DMS53 treated with DMSO at 0.1 percent for 48 hours (cell line): ENCODE data around the gene ZNF735.
"Not testable (repeated sequence)": the region's sequence is repeated elsewhere in the genome, so short reads cannot be mapped to it uniquely, and the experiment has no call there.

ENCODE experiments used
- DNase-seq: peaks from one replicate; lab custom pipeline; 2025; ENCODE audit not compliant: unreplicated experiment; lab: John Stamatoyannopoulos, UW

The ZNF735 gene

DNA sequence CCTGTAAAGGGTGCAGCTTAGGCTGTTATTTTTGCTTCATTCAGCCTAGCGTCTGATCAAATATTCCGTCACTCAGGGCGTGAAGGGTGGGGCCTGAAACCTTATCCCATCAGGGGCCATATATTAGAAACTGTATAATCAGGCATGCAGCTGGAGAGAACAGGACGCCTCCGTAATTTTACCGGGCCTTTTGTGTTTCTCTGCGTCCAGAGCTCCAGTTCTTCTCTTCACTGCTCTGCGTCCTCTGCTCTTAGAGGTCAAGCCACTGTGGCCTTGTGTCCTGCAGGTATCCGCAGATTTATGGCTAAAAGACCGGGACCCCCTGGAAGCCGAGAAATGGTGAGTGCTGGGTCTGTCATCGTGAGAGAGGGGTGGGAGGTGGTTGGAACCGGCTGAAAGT is at the start of gene ZNF735:
TSS of gene ZNF735 (plus strand) at position 301 of the 400 bp plus-strand sequence. CDS start at position 301, 0 bp downstream.
- DNase-seq = no peak

DNA sequence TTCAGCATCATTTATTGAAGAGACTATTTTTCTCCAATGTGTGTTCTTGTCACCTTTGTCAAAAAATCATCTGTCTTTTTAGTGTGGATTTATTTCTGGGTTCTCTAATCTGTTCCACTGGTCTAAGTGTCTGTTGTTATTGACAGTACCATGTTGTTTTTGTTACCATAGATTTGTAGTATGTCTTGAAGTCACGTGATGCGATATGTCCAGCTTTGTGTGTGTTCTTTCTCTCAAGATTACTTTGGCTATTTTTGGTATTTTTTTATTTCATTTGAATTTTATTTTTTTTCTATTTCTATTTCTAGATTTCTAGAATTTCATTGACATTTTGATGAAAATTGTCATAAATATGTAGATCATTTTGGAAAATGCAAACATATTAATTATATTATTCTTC is 36.0 kb upstream of the ZNF735 start:
- DNase-seq = not testable (repeated sequence)

DNA sequence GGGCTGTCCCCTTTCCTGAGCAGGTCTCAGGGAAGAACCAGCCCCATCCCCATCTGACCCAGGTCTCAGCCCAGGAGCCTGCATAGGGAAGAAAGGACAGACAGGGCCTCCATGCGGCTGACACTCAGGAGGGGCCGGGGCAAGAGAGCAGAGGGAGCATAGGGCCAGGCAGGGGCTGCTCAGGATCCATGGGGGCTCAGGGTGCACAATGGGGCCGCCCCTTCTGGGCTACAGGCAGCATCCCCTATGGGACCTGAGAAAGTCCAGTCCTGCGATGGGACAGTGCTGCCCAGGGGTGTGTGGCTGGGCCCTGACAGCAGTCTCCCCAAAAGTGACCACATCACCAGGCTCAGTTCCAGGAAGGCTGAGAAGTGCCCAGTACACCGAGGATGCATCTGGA is 32.7 kb upstream of the ZNF735 start:
- no peak for DNase-seq

DNA sequence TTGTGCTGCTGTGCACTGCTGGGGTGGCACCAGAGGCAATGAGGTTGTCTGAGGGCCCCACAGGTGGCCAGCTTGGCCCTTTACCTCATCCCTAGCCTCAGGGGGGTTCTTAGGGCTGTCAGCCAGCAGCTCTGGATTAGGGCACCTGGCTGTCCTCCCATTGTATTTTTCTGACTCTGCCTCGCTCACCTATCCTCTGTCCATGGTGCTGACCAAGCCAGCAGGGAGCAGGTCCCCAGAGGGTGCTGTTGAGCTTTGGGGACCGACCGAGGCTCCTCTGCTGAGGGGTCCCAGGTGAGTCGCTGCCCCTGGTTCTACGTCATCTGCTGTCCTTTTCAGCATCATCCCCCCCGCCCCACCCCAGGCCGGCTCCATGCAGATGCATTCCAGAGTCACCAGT is 32.1 kb upstream of the ZNF735 start:
- DNase-seq = no peak

DNA sequence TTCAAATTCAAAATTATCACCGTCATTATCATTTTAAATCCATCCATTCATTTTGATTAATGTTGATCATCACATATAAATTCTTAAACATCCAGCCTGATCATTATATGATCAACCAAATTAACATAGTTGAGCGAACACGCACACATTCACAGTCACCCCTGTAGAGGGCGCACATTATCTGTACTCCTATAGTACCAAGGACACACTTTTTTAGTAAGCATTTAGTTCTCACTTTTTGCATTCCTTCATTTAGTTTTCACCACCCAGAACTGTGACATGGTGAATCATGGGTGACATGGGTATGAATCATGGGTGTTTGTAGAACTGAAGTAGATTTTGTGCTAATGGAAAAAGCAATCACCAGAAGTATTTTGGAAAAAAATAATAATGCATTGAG is 26.0 kb upstream of the ZNF735 start:
- DNase-seq = no peak

DNA sequence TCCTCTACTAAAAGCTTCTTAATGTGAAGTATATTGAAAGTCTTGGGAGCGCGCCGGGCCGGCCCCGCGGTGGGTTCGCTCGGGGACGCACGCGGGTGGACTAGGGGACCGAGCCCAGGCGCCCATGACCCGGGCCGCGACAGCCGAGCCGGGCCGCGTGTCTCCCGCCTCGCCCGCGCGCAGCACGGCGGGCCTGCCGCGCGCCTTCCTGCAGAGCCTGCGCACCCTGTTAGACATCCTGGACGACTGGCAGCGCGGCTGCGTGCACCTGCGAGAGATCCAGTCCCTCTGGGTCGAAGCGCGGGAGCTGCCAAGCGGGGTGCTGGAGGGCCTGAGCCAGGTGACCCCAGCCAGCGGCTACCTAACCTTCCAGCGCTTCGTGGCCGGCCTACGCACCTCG is 25.4 kb upstream of the ZNF735 start:
- DNase-seq = no peak

DNA sequence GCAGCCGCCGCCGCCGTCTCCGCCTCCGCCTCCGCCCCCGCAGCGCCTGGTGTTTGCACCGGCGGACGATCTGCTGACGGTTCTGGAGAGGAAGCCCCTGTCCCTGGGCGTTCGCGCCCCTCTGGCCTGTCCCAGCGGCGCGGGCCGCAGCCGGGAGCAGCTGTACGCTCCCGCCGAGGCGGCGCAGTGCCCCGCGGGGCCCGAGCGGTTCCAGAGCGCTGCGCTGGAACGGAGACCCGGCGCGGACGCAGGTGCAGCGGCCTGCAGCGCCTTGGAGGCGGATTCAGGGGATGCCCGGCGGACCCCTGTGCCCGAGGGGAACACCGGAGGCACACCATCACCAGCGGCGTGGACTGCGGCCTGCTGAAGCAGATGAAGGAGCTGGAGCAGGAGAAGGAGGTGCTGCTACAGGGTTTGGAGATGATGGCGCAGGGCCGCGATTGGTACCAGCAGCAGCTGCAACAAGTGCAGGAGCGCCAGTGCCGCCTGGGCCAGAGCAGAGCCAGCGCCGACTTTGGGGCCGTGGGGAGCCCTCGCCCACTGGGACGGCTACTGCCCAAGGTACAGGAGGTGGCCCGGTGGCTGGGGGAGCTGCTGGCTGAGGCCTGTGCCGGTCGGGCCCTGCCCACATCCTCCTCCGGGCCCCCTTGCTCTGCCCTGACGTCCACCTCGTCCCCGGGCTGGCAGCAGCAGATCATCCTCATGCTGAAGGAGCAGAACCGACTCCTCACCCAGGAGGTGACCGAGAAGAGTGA is 24.8 kb upstream of the ZNF735 start:
- no peak for DNase-seq

DNA sequence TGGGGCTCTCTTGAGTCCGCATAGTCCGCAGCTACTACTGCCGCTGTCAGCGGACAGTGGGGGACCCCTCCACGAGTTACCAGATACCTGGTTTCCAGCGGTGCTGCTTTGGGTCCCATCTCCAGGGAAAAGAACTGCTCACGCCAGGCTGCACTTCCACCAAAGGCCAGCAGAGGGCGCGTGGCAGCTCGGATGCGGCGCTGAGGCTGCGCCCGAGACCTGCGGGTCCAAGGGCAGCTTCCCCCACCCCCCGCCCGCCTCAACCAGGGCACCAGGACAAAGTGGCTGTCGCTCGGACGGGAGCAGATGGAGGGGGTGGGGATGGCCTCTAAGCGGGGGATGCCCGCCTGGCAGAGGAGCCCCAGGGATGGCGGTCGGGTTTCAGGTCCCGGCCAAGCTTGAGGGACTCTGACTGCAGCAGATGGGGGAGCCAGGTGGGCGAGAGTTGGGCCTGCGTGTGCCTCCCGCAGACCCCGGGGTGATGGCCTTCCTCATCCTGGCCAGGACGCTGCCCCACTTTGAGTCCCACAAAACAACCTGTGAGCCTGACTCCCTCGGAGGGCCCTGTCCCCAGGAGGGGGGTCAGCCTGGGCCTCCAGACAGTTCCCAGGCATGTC is 23.8 kb upstream of the ZNF735 start:
- DNase-seq = no peak

DNA sequence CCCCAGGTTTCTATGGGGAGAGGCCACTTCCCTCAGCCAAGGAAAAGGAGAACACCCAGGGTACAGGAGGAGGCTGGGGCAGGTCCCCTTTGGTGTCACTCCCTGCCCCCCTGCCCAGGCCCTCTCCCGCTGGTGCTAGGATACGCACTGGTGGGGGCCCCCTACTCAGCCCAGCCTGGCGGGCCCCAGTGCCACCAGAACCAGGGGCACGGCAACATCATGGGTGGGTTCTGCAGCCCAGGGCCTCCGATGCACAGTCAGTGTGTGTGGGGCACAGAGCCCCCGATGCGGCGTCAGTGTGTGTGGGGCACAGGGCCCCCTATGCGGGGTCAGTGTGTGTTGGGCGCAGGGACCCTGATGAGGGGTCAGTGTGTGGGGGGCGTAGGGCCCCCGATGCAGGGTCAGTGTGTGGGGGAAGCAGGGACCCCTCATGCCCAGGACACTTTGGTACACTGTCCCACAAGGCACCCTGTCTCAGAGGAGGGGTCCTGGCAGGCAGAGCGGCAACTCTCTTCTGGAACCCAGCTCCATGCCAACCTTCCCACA is 23.1 kb upstream of the ZNF735 start:
- no peak for DNase-seq

DNA sequence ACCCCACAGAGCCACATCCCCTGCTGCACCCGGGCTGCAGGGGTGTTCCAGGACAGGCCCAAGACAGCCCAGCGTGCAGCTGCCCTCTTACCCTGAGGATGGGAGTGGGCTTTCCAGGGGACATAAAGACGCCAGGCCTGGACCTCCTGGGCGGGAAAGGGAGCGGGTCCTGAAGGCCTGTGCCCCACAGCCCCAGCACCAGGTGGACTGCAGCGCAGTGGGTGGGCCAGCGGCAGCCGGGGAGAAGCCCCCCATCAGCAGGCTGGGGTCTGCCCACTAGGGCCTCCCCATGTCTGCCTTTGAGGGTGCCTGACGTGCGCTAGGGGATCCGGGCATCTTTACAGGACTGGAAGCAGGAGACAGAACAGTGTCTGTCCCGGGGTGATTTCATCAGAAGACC is 22.6 kb upstream of the ZNF735 start:
- no peak for DNase-seq

DNA sequence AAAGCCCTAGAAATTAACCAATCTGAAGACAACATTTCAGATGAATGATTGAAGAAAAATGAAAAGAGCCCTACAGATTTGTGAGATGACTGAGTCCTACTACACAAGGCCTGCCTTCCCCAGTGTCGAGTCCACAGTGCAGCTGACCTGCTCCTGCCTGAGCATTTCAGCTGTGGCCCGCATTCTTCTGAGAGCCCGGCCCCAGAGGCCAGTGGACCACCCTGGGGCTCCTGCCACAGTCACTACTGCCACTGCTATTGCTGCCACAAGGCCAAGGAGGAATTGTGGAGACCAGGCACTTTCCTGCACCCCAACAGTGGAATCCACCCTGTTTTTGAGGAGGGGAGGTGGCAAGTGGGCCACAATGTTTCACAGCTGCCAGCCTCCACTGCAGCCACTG is 19.6 kb upstream of the ZNF735 start:
- DNase-seq = no peak

DNA sequence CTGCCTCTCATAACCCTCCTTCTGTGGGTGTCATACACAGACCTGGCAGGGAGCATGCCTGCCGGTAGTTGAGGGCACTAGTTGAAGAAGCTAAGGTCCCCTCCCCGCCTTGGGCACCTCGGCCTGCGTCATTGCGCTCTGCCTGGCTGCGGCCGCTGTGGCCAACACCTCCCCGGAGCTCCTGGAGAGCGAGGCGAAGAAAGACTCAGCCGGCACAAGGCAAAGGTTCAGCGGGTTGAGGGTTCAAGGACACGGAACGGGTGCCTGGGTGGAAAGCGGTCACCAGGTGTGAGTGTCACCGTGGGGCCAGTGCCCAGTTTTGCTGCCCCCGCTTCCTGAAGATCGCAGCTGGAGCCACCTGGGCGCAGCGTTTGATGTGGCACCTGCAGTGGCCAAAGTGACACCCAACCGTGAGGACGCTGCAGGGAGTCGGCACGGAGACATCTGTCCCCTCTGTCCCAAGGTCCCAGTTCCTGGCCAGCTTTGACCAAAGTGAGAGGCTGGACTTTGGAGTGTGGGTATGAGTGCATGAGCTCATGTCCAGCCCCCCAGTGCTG is 14.8 kb upstream of the ZNF735 start:
- no peak for DNase-seq

DNA sequence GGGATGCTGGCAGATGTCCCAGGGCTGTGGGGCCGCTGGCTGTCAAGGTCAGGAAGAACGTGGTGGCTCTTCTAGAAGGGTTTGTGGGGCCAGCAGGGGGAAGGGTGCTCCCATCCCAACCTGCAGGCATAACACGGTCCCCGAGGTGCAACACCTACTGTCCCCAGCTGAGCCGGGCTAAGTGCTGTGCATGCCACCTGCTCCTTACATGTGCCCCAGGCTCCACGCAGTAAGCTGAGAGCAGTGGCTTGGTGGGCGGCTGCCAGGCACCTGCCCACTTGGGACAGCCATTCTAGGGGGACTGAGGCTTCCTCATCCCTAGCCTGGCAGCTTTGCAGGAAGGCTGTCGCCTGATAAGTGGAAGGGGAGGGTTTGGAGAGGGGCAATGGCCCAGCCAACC is 14.2 kb upstream of the ZNF735 start:
- DNase-seq = no peak

DNA sequence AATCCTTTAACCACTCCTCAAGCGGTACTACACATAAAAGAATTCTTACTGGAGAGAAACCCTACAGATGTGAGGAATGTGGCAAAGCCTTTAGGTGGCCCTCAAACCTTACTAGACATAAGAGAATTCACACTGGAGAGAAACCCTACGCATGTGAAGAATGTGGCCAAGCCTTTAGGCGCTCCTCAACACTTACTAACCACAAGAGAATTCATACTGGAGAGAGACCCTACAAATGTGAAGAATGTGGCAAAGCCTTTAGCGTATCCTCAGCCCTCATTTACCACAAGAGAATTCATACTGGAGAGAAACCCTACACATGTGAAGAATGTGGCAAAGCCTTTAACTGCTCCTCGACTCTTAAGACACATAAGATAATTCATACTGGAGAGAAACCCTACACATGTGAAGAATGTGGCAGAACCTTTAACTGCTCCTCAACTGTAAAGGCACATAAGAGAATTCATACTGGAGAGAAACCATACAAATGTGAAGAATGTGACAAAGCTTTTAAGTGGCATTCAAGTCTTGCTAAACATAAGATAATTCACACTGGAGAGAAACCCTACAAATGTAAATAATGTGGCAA is 12.8 kb downstream of the ZNF735 start:
- DNase-seq = not testable (repeated sequence)

DNA sequence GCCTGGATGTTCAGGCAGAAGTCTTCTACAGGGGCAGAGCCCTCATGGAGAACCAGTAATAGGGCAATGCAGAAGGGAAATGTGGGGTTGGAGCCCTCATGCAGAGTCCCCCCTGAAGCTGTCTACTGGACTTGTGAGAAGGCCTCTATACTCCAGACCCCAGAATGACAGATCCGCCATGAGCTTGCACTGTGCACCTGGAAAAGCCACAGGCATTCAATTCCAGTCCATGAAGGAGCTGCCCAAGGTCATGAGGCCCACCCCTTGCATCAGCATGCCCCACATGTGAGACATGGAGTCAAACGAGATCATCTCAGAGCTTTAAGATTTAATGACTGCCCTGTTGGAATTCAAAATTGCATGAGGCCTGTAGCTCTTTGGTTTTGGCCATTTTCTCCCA is 16.4 kb downstream of the ZNF735 start:
- DNase-seq = no peak

DNA sequence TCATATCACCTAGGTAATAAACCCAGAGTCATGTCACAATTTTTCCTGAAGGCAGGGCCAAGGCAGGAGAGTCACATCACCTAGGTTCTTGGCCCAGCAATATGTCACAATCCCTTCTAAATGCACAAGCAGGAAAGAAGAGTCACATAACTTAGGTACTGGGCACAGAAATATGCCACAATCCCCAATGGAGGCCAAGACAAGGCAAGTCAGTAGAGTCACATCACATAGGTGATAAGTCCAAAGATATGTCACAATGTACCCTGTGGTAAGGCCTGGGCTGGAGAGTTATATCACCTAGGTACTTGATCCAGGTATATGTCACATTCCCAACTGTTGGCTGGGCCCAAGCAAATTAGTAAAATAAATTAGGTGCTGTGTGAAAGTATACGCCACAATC is 21.2 kb downstream of the ZNF735 start, which contains the start of gene ZNF679:
TSS of gene ZNF679 (plus strand) at position 301 of the 400 bp plus-strand sequence. CDS start 20,644 bp downstream, outside the sequence.
- not testable (repeated sequence) for DNase-seq

DNA sequence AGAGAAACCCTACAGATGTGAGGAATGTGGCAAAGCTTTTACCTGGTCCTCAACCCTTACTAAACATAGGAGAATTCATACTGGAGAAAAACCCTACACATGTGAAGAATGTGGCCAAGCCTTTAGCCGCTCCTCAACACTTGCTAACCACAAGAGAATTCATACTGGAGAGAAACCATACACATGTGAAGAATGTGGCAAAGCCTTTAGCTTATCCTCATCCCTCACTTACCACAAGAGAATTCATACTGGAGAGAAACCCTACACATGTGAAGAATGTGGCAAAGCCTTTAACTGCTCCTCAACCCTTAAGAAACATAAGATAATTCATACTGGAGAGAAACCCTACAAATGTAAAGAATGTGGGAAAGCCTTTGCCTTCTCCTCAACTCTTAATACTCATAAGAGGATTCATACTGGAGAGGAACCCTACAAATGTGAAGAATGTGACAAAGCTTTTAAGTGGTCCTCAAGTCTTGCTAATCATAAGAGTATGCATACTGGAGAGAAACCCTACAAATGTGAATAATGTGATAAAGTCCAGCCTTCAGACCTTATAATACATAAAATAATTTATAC is 59.4 kb downstream of the ZNF735 start:
- DNase-seq = no peak
